Pulmonary artery endothelial cell (primary cell): ENCODE results near the gene MACROD1. TPM values are rescaled to one million over a fixed set of nuclear protein-coding genes. Genes with fewer than 3 reads are reported as not detected.

Source experiments
- DNase-seq: peaks from one replicate; pipeline ENCODE4 v3.0.0-alpha.2; 2011; ENCODE audit warnings: low read depth, low spot score
- total RNA-seq: library from RNA; depleted of rRNA; stranded (reverse); fragments of >200 nt; gene quantifications from 2 replicates; pipeline ENCODE4 v1.2.3, GENCODE V29; 2014

MACROD1 gene
- total RNA-seq, 1 donor from 2014 or later, result 37.7 TPM

DNA sequence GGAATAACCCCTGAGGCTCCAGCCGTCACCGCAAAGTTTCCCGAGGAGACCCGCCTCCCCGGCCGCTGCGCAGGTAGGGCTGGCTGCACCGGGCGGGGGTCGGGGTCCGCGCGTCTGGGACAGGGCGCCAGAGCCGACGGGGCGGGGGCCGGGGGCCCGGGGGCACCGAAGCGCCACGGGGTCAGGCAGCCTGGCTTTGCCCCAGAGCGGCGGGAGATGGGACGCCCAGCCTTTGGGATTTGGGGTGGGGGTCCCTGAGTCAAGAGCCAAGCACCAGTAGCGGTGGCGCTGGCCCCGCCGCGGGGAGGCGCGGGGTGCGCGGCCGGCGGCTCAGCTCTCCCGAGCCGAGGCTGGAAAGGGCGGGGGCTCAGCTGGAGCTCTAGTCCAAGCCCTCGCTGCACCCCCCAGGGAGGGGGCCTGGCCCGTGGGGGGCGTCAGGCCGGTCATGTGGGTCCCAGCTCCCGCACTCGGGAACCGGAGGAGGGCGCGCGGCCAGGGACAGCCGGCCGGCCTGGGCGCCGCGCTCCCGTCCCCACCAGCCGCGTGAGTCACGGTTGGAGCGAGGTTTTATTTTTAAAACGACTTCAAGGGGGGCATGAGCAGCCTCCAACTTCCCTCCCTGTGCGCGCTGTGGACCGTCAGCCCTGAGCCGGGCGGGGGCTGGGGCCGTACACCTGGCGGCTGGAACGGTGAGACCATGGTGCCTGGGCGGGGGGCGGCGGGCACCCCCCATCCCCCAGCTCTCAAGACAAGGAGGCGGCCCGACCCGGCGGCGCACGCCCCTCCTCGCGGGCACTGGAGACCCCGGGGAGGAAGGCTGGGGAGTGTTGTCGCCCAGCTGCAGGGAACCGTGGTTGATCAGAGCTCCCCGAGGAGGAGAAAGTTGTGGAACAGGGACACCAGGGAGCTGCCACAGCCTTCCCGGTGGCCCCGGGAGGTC, 129.6 kb downstream of the MACROD1 start:
- no peak for DNase-seq

DNA sequence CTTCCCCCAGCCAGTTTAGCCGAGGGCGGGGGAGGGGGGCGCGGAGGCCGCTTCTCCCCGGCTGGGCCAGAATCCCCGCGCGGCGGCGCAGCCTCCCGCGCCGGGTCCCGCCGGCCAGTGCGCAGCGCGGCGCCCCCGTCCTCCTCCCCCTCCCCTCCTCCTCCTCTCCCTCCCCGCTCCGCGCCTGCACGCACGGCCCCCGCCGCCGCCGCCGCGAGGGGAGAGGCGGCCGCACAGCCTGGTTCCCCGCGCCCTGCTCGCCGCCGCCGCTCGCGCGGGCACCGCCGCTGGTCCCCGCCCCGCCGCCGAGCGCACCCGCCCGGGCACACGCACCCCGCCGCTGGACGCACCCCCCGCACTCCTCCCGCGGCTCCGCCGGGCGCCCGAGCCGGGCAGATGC, 130.3 kb downstream of the MACROD1 start, which contains the start of gene FLRT1:
Gene FLRT1, plus strand, starts transcription at position 356 of the 400 bp plus-strand sequence. CDS start 80,337 bp downstream, outside the sequence.
- DNase-seq, result no peak

DNA sequence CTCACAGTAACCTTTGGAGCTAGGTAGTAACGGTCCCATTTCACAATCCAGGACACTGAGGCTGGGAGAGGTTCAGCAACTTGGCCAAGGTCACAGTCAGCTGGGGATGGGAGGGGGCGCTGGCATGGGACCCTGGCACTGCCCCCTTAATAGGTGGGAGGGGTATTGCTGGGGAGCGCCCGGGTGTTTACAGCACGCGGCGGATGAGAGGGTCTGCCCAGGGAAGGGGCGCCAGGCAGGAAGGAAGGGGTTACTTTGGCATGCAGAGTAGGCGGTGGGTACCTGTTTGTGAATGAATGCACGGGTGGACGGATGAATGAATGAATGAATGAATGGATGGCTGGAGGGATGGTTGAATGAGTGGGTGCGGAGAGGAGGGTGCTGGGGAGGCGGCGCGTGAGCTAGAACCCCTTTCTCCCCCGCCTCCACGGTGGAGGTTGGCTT, 130.8 kb downstream of the MACROD1 start:
- DNase-seq, result no peak

DNA sequence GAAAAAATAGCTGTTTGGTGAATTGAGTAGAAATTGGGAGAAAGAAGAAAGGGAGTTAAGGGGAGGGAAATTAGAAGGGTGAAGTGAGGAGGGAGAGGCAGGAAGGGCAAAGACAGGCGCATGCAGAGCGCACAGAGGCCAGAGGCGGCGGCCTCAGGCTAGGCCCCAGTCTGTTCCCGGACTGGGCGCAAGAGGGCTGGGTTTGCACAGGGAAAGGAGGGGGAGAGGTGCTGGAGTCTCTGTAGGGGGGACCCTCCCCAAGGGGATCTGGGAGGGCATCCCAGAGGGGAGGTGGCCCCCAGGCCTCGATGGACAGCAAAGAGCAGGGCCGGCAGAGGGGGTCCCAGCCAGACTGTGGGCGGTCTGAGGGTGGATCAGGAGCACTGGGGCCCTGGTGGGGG, 131.5 kb downstream of the MACROD1 start:
- DNase-seq, result no peak

DNA sequence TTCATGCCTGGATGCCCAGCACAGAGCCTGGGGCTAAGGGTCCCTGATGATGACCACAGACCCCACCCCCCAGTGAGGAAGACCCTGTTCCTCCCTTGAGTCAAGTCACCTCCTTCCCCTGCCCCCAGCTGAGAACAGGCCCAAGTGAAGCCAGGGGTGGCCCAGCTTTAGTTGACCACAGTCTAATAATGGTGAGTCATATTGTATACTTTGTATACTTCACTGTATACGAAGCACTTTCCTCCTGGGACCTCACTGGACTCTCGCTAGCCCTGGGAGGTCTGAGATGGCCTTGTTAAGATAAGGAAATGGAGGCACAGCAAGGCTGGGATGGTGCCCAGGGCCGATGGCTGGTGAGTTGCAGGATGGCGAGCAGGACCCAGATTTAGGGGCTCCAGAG, 133.9 kb downstream of the MACROD1 start:
- no peak for DNase-seq

DNA sequence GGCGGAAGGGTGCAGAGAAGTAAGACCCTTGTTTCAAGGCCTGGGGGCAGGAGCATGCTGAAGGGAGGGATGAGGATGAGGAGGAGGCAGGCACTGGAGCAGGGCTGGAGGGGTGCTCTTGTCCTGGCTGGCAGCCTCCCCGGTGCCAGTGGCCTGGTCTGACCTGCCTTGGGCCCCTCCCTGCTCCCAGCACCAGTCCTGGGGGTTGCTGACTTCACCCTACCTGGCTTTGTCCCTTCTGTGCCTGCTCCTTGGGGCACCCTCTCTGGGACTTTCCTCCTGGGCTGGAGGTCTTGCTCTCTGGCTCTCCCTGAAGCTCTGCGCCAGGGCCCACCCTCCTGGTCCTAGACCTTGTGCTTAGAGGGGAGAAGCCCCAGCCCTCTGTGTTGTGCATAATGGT, 134.9 kb downstream of the MACROD1 start:
- no peak for DNase-seq

DNA sequence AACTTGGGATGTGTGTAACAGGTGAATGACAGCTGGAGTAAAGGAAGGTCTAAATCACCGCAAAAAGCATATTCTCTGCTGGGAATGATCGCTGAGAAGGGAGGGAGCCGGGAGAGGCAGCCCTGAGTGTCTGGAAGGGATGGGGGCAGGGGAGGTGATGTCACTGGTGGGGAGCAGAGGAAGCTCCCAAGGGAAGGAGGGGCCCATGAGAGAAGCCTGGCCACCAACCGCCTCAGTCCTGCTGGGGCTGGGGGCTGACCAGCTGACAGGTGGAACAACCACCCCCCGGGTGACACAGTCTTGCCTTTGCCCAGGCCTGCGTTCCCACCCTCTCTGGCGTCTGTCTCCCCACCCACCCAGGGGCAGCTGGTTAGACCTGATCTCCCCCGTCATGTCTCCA, 136.1 kb downstream of the MACROD1 start:
- no peak for DNase-seq

DNA sequence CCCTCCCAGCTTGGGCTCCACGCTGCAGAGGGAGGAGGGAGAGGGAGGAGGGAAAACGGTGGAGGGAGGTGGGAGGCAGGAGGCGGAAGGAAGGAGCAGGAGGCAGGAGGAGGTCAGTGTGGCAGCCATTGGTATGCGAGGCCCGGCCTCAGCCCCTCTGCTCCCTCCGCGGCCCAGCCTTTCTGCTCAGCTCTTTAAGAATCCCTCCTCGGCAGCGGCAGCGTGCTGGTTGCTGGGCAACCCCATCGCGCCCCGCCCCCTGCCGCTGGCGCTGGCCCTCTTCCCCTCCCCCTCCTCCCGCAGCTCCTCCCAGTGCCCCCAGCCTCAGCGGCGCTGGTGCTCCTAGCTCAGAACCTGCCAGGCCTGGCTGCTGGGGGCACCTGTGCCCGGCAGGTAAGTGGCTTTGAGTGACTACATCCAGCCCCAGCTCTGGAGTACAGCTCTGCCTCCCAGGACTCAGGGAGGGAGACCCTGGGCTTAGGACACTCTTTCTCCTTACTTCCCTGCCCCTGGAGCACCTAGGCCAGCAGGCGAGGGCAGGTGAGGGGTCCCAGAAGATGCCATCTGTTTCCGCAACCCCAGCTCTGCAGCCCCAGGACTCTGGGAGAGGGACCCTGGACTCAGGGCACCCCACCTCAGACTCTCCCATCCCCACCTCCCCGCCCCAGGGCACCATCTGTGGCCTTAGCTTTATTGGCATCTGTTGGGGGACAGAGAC, 137.4 kb downstream of the MACROD1 start:
- DNase-seq, result no peak

DNA sequence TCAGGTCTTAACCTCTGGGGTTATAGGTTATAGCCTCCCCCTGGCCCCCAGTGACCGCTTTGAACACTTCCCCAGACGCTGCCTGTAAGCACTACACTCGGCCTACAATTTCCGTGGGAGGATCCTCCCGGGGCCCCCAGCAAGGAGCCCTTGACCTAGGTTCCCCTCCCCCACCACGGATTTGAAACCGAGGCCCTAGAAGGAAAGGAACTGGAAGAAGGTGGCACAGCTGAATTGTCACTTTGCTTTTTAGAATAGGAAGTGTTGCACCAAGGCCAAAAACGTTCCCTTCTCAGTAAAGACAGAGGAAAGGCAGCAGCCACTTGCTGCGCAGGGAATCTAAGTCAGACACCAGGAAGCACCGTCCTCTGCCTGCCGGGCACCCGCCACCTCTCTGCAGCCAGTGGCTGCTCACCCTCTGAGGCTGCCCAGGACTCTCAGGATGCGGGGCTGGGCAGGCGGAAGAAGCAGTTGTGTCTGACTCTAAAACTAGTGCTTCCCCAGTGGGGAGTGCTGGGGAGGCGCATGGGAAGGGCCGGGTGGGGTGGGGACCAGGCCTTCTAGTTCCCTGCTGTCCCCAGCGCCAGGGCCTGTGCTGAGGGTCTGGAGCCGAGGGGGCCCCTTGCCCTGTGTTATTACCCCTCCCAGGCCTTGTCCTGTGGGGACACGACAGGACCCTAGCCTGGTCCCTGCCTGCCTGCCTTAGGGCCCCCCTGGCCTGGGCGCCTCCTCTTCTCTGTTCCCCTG, 138.1 kb downstream of the MACROD1 start:
- no peak for DNase-seq

DNA sequence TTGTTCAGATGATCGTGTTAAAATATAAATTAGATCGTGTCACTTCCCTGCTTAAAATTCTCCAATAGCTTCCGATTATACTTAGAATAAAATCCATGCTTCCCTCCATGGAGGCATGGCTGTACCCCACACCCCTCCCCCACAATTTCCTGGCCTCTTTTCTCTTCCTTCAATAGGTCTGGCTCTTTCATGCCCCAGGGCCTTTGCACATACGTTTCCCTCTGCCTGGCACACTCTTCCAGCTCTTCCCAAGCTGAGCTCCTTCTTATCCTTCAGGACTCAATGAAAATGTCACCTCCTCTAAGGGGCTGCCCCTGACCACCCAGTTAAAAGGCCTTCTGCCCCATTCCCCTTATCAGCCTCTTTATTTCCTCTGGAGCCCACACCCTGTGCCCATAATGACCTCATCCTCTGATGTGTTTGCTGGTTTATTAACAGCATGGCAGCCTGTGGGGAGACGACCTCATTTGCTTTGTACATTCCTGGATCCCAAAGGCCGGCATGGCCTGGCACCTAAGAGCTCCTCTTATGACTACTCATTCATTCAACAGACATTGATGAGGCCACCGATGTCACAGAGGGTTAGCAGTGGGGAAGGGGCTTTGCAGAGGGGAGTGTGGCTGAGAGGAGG, 139.2 kb downstream of the MACROD1 start:
- no peak for DNase-seq

DNA sequence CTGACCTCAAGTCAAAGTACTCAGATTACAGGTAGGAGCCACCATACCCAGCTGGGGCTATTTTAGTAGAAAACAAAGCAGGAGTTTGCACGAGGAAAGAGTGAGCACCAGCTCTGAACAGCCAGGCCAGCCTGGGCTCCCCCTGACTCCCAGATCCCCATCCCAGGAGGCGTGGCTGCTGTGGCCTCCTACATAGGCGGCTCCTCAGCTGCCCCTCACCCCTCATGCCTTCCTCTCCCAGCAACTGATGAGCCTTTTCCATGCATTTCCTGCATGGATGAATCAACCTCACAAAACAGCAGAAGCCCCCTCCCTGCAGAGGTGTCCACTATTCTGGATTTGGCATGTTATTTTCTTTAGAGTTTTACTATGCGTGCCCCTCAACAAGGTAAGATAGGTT, 140.7 kb downstream of the MACROD1 start:
- DNase-seq, result no peak

DNA sequence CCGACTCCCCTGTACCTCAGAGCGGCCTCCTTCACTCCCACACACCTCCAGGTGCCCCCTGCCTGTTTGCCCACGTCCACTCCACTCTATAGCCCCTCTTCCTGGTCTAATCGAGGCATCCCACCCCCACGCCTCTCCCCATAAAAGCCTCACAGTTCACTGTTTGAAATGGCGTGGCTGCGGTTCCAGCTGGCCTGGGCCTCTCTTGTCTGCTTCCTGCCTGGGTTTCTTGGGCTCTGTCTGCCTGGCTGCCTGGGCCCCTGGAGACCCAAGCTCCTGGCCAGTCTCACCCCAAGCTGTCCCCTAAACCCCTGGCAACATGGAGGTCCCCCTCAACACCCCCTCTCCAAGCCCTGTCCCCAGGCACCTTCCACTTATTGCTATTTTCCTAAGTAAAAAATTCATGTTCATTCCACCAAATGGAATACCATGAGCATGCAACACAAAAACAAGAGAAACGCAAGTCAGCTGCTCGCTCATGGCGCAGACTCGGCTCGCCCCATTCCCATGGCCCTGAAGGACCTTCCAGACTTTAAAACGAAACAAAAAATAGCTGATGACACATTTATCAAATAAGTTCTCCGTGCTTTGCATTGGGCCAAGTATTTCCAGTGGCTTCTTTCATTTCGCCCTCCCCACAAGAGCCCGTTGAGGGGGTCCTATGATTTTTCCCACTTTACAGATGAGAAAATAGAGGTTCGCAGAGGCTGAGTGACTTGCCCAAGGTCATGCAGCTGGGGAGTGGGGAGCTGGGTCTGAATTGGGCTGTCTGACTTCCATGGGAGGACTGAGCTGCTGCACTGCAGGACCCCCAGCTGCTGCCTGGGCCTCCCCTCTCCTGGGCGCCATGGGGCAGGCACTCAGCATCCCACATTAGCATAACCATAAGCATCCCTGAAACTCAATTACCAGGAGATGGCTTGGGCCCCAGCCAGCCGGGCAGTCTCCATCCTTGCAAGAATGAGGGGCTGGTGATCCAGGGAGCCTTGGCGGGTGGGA, 141.9 kb downstream of the MACROD1 start:
- no peak for DNase-seq

DNA sequence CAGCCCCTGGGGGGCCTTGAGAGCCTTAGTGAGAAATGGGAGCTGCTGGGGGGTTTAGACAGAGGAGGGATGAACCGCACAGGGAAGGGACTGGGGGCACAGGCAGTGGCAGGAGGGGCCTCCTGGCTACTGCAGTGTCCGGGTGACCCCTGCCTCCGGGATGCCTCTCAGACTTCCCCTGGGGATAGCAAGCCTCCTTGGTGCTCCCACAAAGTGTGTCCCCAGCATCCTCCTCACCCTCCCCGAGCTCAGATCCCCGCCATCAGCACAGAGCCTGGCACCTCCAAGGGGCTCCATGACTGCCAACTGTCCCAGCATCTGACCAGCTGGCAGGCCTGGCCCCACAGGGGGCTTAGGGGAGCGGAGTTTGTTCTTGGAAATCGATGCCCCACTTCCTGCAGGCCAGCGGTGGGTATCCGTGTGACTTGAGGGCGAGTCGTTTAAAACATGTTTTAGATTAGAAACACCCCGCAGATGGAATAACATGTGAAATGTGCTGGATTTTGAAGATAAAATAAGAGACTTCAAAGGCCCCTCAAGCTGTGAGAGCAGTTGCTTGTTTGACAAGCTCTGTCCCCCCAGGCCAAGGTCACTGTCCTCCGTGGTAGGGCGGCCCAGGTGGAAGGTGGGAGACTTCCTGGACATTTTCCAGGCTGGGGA, 143.7 kb downstream of the MACROD1 start:
- no peak for DNase-seq

DNA sequence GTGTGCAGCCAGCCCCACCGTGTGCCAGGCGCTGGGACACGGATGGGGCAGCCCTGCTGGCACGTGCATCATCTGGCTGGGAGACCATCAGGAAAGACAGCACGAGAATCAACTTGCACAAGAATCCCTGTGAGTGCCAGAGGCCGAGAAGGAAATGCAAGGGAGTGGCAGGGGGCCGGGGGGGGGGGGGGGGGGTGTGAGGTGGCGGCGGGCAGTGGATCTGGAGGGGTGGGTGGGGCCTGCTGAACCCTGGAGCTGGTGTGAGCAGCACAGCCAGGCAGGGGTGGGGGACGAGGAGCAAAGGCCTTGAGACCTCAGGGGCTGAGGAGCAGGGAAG, 144.2 kb downstream of the MACROD1 start:
- DNase-seq, result no peak

DNA sequence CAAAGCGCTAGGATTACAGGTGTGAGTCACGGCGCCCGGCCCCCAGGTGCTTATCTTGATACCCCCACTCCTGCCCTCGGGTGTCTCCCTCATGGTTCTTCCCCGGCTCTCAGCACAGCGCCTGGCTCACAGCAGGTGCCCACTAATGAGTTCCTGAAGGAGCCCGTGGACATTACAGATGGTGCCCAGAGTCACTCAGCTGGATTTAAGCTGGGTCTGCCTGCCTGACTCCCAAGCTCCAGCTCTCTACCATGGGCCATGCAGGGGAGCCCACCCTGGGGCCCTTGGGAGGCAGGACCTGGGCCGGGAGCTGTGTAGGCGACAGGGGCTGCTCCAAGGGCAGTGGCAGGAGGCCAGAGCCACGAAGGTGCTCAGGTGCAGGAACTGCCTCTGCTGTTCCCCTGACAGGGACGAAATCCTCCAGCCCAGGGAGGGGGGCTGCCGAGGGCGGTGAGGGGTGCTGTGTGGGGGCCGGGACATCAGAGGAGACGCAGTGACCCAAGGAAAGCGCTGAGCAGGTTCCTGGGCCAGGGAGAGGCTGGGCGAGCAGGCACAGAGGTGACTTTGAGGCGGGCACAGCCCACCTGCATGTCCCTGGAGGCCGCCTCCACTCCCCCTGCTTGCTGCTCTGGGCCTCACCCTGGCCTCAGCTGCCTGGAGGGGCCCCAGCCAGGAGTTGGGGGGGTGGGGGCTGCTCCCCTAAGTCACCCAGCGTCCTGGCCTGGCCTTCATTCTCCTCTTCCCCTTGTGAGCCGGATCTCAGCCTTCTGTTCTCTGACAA, 144.7 kb downstream of the MACROD1 start:
- DNase-seq, result no peak

DNA sequence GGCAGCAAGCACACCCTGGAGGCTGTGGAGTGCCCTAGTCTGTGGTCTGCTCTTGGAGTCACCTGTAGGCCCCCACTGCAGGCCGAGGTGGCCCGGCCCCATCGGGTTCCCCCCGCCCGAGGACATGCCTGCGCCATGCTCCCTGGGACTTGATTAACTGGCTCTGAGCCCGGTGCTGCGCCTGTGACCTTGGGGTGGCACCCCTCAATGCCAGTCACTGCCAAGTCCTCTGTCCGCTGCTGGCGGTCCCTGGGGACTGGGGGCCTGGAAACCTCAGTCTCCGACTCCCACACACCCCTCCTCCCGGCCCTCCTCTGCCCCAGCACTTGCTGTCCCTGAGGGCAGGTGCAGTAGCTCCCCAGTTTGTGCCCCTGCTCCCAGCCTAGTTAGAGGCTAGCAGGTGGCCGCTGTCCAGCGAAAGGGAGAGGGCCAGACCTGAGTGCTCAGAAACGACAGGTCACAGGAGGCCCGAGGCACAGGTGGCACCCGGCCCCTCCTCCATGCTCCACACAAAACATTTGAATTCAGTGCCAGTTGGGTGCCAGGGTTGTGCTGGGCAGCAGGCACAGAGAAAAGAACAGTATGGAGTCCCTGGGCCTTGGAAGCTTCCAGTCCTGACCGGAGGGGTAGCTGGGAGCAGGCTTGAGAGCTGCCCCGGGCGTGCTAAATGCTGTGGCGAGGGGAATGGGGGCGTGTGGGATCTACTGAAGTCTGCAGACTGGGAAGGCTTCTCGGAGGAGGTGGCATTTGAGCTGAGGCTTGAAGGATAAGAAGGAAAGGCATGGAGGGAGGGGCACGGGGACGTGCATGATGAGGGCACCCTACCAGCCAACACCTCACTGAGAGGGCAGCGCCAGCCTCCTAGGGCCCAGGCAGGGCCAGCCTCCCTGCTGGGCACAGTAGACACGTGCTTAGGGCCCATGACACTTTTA, 146.5 kb downstream of the MACROD1 start:
- DNase-seq, result no peak

DNA sequence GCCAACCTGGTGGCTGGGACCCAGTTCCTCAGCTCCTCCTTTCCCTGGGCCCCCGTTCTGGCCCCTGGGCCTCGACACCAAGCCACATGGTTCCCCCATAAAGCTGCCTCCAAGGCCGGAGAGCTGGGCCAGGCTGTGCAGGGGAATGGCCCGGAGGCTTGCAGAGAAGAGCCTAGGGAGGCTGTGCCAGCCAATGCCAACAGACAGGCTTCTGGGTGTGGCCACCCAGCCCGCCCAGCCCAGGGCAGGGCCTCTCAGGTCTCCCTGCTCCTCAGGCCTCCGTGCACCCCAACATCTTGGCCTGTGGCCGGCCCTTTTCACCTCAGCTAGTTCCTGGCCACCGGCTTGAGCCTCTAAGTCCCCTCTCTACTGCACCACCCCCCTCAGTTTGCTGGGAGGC, 147.6 kb downstream of the MACROD1 start:
- DNase-seq, result no peak

DNA sequence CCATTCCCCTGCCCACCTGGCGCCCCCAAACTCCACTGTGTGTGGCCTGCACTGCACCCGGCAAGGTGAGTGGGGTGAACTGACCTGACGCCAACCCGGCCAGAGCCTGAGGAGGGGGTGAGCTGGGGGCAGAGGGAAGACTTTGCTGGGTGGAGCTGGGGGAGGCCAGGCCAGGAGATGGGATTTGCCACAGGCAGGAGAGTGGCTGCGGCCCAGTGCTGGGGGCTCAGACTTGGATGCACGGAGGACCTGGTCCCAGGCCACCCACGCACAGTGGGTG, 148.0 kb downstream of the MACROD1 start:
- no peak for DNase-seq
